GM21390 (cell line): ENCODE measurements around the gene KATNAL1.
A peak's percentile ranks its signal among the peaks of the same experiment; 100 is the strongest.
"Not testable (repeated sequence)": the region's sequence is repeated elsewhere in the genome, so short reads cannot be mapped to it uniquely, and the experiment has no call there.

ENCODE experiments used
- ATAC-seq: cut with Tn5 transposase; IDR thresholded peaks from one replicate; pipeline ENCODE4 v1.9.1; 2021; ENCODE audit not compliant: unreplicated experiment

KATNAL1 gene

GRCh38 chr13:30295116-30295515 is 12.2 kb downstream of the KATNAL1 start:
- no peak for ATAC-seq

DNA sequence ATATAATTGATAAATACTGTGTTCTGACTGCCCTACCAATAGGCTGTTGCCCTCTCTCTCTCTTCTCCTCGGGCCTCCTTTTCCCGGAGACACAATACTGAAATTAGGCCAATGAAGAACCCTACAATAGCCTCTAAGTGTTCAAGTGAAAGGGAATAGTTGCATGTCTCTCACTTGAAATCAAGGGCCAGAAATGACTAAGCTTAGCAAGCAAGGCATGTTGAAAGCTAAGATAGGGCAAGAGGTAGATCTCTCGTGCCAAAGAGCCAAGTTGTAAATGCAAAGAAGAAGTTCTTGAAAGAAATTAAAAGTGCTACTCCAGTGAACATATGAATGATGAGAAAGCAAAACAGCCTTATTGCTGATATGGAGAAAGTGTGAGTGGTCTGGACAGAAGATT is 13.3 kb downstream of the KATNAL1 start:
- no peak for ATAC-seq

GRCh38 chr13:30292325-30292724 is 15.0 kb downstream of the KATNAL1 start:
- ATAC-seq: no peak

GRCh38 chr13:30290812-30291436 is 16.4 kb downstream of the KATNAL1 start:
- ATAC-seq: no peak

DNA sequence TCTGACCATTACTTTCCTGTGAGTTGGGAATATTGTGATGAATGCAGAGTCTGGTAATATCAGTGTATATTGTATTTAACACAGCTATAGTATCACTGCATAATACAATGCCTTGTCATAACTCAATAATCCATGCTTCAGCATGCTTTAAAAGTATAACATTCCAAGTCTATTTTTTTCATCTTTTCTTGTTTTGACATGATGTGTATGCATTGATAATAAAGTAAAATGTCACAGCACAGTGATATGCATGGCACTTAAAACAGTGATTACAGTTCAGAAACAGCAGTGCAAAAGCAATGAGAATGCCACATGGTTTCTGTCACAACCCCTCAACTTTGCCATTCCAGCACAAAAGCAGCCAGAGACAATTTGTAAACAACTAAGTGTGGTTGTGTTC is 17.8 kb downstream of the KATNAL1 start:
- ATAC-seq: no peak

DNA sequence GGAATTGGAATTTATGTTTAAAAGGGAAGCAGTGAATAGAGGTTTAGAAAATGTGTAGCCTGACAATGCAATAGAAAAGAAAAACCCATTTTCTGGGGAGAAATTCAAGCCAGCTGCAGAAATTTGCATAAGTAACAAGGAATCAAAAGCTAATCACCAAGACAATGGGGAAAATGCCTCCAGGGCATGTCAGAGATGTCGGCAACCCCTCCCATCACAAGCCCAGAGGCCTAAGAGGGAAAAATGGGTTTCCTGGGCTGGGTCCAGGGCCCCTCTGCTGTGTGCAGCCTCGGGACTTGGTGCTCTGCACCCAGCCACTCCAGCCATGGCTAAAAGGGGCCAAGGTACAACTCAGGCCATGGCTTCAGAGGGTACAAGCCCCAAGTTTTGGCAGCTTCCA is 21.3 kb downstream of the KATNAL1 start:
- ATAC-seq: not testable (repeated sequence)

DNA sequence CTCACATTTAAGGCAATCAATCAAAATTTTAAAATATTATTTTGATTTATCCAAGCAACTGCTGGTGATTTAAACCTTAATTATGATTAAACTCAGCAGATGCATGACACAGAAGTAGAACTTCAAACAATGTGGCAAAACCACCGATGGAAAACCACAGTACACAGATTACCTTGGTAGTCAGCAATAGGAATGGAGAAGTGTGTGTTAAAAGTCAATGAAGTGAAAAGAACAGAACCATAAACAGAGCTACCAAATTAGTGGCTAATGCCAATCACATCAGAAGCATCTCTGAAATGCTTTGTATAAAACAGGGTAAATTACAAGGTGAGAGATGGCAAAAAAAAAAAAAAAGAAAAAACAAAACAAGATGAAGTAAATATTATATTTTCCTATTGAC is 31.2 kb downstream of the KATNAL1 start:
- no peak for ATAC-seq

DNA sequence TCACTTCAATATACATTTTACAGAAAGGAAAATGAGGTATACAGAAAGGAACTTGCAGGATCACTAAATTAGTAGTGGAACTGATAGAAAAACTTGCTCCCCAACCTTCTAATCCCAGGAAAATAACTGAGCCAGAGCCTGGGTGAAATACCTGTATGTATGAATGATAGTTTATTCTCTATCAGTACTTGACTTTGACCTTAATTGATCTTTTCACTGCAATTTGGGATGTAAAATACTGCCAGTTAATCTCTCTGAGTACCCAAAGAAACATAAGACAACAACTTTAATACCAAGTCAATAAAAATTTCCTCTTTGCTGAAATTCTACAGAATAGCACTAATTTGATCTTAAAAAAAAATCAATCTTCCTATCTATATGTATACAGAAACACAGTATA is 33.3 kb downstream of the KATNAL1 start:
- ATAC-seq: no peak

DNA sequence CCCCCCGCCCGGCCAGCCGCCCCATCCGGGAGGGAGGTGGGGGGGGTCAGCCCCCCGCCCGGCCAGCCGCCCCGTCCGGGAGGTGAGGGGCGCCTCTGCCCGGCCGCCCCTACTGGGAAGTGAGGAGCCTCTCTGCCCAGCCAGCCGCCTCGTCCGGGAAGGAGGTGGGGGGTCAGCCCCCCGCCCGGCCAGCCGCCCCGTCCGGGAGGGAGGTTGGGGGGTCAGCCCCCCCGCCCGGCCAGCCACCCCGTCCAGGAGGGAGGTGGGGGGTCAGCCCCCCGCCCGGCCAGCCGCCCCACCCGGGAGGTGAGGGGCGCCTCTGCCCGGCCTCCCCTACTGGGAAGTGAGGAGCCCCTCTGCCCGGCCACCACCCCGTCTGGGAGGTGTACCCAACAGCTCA is 37.3 kb downstream of the KATNAL1 start:
- ATAC-seq: not testable (repeated sequence)

DNA sequence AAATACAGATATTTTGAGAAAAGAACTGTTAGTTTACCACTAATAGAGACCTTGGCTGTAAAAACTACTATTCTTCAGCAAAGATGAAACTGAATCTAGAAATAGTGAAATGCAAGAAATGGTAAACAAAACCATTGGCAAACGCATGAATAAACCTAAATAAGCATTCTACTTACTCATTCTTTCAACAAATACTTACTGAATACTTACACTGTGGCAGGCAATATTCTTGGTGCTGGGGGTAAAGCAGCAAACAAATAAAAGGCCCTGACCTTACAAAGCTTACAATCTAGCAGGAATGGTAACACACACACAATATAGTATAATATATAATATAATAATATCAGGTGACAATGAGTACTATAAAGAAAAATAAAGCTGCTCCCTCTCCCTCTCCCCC is 38.7 kb downstream of the KATNAL1 start:
- peak; percentile 54 for ATAC-seq

DNA sequence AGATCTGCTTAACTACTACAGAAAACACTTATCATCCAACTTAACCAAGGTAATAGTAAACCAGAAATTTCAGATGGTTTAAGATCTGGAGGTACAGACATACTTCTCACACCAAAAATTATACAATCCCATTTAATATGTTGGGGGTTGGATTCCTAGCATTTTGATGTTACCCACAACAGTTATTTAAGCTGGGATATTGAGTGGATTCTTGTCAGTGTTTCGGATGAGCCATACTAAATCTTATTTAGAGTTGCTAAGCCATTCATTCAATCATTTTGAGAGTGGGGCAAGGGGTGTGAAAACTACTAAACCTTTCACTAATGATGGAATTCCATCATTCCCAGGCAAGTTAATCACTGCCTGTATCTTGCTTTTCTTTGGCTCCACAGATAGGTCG is 40.6 kb downstream of the KATNAL1 start:
- ATAC-seq: no peak

- ATAC-seq: not testable (repeated sequence)
These were observed 48.1 kb downstream of the KATNAL1 start for GRCh38 chr13:30259149-30259733.

DNA sequence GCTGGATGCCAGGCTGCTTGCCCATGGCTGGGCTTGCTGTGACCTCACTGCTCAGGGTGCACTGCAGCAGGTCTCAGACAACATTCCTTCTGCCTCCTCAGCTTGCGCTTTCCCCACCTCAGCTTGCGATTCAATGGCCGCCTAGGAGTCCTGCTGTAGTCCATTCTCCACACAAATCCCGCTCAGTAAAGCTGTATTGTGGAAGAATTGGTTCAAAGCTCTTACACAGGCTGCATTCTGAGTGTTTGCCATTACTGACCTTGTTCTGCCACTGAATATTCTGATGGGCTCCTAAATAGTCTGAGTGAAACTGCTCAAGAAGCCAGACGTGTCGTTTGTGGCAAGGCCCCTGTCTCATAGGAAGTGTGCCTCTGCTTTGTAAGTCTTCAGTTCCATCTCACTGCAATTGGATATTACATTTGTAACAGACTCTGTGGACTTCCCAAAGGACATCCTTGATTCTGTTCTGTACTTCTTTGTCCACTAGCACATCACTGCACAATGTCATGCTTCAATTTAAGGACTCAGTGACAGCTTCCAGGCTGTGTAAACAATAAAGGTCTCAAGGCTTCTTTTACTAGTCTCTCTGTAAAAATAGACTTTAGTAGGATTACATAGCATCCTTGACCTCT is 49.8 kb downstream of the KATNAL1 start:
- no peak for ATAC-seq

DNA sequence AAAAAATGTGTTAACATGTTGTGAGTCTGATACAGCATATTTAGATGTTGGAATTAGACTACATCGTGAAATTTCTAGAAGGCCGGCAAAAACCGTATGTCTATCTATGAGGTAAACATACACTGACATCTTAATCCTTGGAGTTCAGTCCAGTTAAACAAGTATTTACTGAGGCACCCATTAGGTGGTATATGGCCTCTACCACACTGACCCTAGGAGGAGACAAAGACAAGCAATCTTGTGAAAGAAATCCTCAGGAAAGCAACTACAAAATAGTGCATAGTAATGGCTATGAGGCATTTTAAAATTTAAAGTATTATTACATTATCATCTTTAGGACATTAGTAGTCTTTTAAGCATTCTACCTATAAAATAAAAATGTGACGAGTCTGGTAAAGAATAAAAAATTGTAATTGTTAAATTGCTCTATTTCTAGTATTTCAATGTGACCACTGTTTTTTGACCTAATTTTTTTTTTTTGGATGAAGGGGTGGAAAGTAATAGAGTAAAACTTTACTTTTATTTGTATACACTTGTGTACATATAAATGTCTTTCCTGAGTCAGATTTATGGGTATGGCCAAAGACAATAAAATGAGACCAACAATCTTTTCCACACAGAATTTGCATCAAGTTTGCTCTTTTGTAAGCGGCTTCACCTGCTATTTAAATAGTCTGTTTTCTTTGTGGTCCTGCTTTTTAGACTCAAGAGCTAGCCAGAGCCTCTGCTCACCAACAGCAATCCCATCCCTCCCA is 50.5 kb downstream of the KATNAL1 start:
- ATAC-seq: no peak

- no peak for ATAC-seq
These were observed 51.7 kb downstream of the KATNAL1 start for GRCh38 chr13:30255696-30256095.

DNA sequence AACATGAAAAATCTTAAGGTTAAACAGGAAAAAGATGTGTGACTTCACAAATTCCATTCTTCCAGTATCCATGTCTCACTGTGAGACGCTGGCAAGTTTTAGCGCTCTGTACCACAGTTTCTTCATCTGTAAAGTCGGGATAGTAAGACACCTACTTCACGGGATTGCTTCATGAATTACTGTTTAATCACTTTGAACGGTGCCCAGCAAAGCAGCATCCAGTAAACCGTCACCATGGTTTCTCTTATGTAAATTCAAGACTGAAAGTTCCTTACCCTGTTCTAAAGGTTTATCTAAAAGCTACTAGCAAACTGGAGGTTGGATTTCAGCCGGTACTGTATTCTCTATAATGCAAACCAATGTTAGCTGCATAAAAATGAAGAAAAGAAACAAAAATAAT is 53.5 kb downstream of the KATNAL1 start:
- ATAC-seq: no peak

DNA sequence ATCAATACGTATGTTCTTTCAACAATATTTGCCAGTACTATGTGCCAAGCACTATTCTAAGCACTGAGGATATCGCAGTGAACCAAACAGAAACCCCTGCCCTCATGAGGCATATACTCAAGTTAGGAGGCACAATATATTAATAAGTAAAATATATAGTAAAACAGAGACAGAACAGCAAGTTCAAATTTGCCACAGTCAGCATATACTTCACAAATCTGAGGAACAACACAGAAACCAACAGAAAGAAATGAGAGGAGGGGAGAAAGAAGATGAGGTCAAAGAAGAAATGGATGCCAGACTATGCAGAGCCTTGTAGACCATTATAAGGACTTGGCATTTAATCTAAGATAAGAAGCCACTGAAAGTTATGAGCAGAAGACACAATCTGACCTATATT is 59.9 kb downstream of the KATNAL1 start:
- no peak for ATAC-seq

DNA sequence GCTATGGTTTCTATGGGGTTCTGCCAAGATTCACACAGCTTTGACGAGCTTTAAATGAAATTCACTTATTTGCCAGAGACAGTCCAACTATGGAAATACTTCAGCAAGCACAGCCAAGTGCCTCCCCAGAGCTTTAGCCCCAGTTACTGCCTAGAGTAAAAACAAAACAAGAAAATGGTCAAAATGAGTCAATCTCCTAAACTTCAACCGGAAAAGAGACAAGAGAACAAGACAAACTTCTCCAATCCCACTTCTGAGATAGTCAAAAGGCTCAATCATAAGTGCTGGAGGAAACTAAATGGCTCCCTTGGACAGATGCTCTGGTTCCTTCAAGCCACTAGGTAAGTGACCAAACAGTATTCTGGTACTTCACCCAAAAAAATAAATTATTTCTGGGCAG is 65.8 kb downstream of the KATNAL1 start:
- no peak for ATAC-seq

GRCh38 chr13:30240608-30241007 is 66.7 kb downstream of the KATNAL1 start:
- no peak for ATAC-seq

DNA sequence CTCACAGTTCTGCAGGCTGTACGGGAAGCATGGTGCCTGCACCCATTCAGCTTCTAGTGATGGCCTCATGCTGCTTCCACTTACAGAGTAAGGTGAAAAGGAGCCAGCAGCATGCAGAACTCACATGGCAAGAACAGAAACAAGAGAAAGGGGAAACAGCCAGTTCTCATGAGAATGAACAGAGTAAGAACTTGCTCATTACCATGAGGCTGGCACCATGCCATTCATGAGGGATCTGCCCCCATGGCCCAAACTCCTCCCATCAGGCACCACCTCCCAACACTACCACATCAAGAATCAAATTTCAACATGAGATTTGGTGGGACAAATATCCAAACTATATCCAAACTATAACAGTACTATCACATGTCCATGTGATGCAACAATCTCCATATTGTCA is 72.1 kb downstream of the KATNAL1 start:
- no peak for ATAC-seq

DNA sequence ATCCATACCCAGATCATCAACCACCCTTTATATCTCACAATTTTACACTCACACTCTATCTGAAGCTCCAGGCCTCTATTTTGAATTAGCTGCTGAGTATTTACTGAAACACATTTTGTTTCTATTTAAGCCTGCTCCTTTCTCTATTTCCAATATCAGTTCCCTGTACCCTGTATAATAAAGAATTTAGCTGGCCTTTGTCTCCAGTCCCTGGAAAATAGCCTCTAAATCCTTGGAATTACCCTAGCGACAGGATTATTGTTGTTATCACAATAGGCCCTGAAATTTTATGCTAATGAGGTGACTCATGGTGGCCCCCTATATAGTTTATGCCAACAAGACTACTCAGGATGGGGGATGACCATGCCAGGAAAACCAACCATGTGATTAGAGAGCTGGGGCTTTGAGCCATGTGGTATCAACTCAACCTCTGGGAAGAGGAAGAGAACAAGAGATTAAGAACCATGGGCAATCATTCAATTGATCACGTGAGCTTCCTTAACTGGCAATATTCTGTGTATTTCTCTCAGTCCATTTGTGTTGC is 72.7 kb downstream of the KATNAL1 start:
- ATAC-seq: no peak

GRCh38 chr13:30224732-30225131 is 82.6 kb downstream of the KATNAL1 start:
- ATAC-seq: no peak
